Lung (tissue), 12 donors: Measurements from ENCODE around the gene IER3. TPM values are rescaled to one million over a fixed set of nuclear protein-coding genes. Genes with fewer than 3 reads are reported as not detected.
A peak's percentile ranks its signal among the peaks of the same experiment; 100 is the strongest.
"Not testable (repeated sequence)": the region's sequence is repeated elsewhere in the genome, so short reads cannot be mapped to it uniquely, and the experiment has no call there.

Experiments used
- ATAC-seq: fragments of 200-7000 bp; cut with Tn5 transposase; one replicate; pipeline ENCODE4 v1.9.1; 2020; ENCODE audit warnings: moderate number of reproducible peaks; ENCODE audit not compliant: insufficient read depth, low FRiP score
- DNase-seq, 3 donors: peaks; one replicate each; pipeline ENCODE4 v3.0.0-alpha.2; 2013 to 2017
- H3K27ac ChIP-seq, 2 donors: one replicate each; pipeline ENCODE4 v1.5.1; 2013; ENCODE audit warnings: mild to moderate bottlenecking in 2 of 2, moderate library complexity in 2 of 2, control low read depth in 1 of 2, inconsistent platforms in 1 of 2, low read depth in 1 of 2, low read length in 1 of 2
- H3K27me3 ChIP-seq, 3 donors: one replicate each; pipeline ENCODE4 v1.5.1; 2013; ENCODE audit warnings: low read length in 2 of 3; ENCODE audit not compliant: control insufficient read depth in 3 of 3, insufficient read depth in 3 of 3
- H3K36me3 ChIP-seq, 4 donors: one replicate each; pipeline ENCODE4 v1.5.1; 2013; ENCODE audit warnings: low read length in 4 of 4, mild to moderate bottlenecking in 1 of 4, moderate library complexity in 1 of 4; ENCODE audit not compliant: control insufficient read depth in 4 of 4, insufficient read depth in 4 of 4
- H3K4me1 ChIP-seq, 5 donors: one replicate each; pipeline ENCODE4 v1.5.1; 2013; ENCODE audit warnings: low read length in 5 of 5, mild to moderate bottlenecking in 2 of 5, moderate library complexity in 1 of 5; ENCODE audit not compliant: control insufficient read depth in 5 of 5, insufficient read depth in 5 of 5
- H3K4me3 ChIP-seq: one replicate; pipeline ENCODE4 v1.5.1; 2013; ENCODE audit warnings: mild to moderate bottlenecking, control low read depth, moderate library complexity
- H3K9ac ChIP-seq, 2 donors: one replicate each; pipeline ENCODE4 v1.5.1; 2013; ENCODE audit warnings: low read length in 2 of 2, control low read depth in 1 of 2; ENCODE audit not compliant: insufficient read depth in 1 of 2
- H3K9me3 ChIP-seq, 4 donors: one replicate each; pipeline ENCODE4 v1.5.1; 2013; ENCODE audit warnings: low read length in 3 of 4, mild to moderate bottlenecking in 1 of 4, moderate library complexity in 1 of 4; ENCODE audit not compliant: control insufficient read depth in 4 of 4, insufficient read depth in 3 of 4
- CTCF ChIP-seq: IDR thresholded peaks from 2 replicates; pipeline ENCODE4 v1.5.1; 2012; ENCODE audit warnings: mild to moderate bottlenecking; ENCODE audit errors: control extremely low read depth, extremely low read depth
- WGBS, 2 donors: extraction: QIAGEN DNeasy Blood & Tissue Kit; methylation state at CpG; one replicate each; pipeline ENCODE4 v1.1.7; 2013; 5-methylcytosine and 5-hydroxymethylcytosine counted together
- polyA plus RNA-seq, 2 donors: library from polyadenylated mRNA; stranded (reverse); fragments of 200-250 nt; gene quantifications; one replicate each; pipeline ENCODE4 v1.2.1, GENCODE V29; 2013
- total RNA-seq, 2 donors: library from RNA; depleted of rRNA in 1 of 2; stranded (reverse); fragments of >200 nt in 1 of 2; gene quantifications; one replicate each; pipeline ENCODE4 v1.2.1, GENCODE V29; 2014 to 2021
- donor health status: control.
- donor health status: control.
- donor health status: Bipolar disorder and iron deficiency.
- donor health status: healthy.
- donor health status: DM: yes; HTN: yes; CAD: no.

Gene IER3
- total and polyA plus RNA-seq, 4 donors, result 16.7 to 302 (median 67.6) TPM

GRCh38 chr6:30722280-30723112 lies 21.9 kb downstream of the IER3 start:
- peaks cover 6 to 48% (median 32%) of the 10 kb centered on the region in 4 donors for H3K36me3 ChIP-seq

GRCh38 chr6:30722025-30722279 lies 22.4 kb downstream of the IER3 start:
- H3K27ac ChIP-seq, result peak overlapping the region; percentile 88 to 94
- H3K4me3 ChIP-seq, result peak overlapping the region; percentile 54
- DNase-seq, H3K9me3 ChIP-seq, H3K27me3 ChIP-seq, ATAC-seq: not testable (repeated sequence)
- peak overlapping the region in 1 of 2 donors; percentile 62 for H3K9ac ChIP-seq
- peaks cover 6 to 48% (median 31%) of the 10 kb centered on the region in 4 donors for H3K36me3 ChIP-seq
- H3K4me1 ChIP-seq, result peaks cover 4 to 36% (median 7%) of the 10 kb centered on the region in 5 donors
- WGBS, 2 donors, result 8 to 9% methylated on average over 10 of the region's 10 CpGs

More at GRCh38 chr6:30722280-30723112, 21.9 kb downstream of the IER3 start:
- ATAC-seq, result no peak
- TF ChIP-seq CTCF, result peak; percentile 97
- DNase-seq, result peak; percentile 84 to 87 (median 87)
- peaks cover 4 to 36% (median 7%) of the 10 kb centered on the region in 5 donors for H3K4me1 ChIP-seq
- H3K9me3 ChIP-seq, result no peaks in the 10 kb centered on the region
- 15 to 19% methylated on average over 27 of the region's 27 CpGs for WGBS, 2 donors
- H3K4me3 ChIP-seq, result peak overlapping the region; percentile 22
- H3K27ac ChIP-seq, result peak overlapping the region; percentile 88 to 94
- H3K9ac ChIP-seq, result peak overlapping the region in 1 of 2 donors; percentile 47
- no peaks in the 10 kb centered on the region for H3K27me3 ChIP-seq

GRCh38 chr6:30721198-30722024 lies 22.9 kb downstream of the IER3 start:
- 1% methylated on average over 63 to 71 of the region's 71 CpGs for WGBS, 2 donors
- H3K27me3 ChIP-seq, result no peaks in the 10 kb centered on the region
- peak; percentile 94 to 97 (median 94) for DNase-seq
- H3K9me3 ChIP-seq, result no peaks in the 10 kb centered on the region
- peak overlapping the region; percentile 99 for H3K9ac ChIP-seq
- peaks cover 4 to 42% (median 9%) of the 10 kb centered on the region in 5 donors for H3K4me1 ChIP-seq
- no peak for TF ChIP-seq CTCF
- peak; percentile 74 for ATAC-seq
- H3K4me3 ChIP-seq, result peak overlapping the region; percentile 58
- H3K36me3 ChIP-seq, result peaks cover 6 to 48% (median 29%) of the 10 kb centered on the region in 4 donors
- peak overlapping the region; percentile 94 to 95 for H3K27ac ChIP-seq

DNA sequence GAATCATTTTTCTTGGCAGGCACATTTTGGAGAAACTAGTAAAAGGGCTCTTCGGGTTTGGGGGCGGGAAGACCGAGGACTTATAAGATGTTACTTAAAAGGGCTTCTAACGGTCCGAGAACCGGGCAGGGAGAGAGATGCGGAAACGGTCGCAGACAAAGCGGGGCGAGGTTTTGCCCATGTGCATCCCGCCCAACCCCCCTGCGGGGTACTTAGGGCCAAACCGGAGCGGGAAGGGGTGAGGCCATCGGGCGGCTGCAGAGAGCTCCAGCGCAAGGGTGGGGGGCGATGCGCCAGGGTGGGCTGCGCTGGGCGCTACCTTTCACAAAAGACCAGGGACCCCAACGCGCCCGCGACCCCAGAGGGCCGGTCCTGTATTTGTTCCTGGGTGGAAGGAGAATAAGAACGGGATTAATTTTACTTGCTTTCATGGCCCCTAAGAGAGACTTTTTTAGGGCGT lies 23.6 kb downstream of the IER3 start:
- no peak for ATAC-seq
- no peak for TF ChIP-seq CTCF
- H3K4me1 ChIP-seq, result peaks cover 4 to 45% (median 9%) of the 10 kb centered on the region in 5 donors

More for the DNA sequence above, 23.6 kb downstream of the IER3 start:
- H3K9me3 ChIP-seq, result no peaks in the 10 kb centered on the region
- WGBS, 2 donors, result 0 to 1% methylated on average over 29 of the region's 29 CpGs
- peak; percentile 80 to 82 (median 81) for DNase-seq
- H3K27ac ChIP-seq, result peak overlapping the region; percentile 94 to 95
- H3K4me3 ChIP-seq, result peak overlapping the region; percentile 58
- peaks cover 6 to 44% (median 24%) of the 10 kb centered on the region in 4 donors for H3K36me3 ChIP-seq
- peak overlapping the region; percentile 99 for H3K9ac ChIP-seq
- no peaks in the 10 kb centered on the region for H3K27me3 ChIP-seq
